ENCODE data around the gene C1orf122. TPM values are rescaled to one million over a fixed set of nuclear protein-coding genes. Genes with fewer than 3 reads are reported as not detected.
A peak's percentile ranks its signal among the peaks of the same experiment; 100 is the strongest.

C1orf122 gene
- total and polyA plus RNA-seq, 2 of the 13 experiments (the other 11 are each of a cell fraction or from before 2014, with no cell fraction given): 18.7 to 40.6 TPM

- intact Hi-C loops (cut with micrococcal nuclease; ENCODE audit: unreplicated experiment): loop anchor here (10.0 kb wide), 1 partner anchor 68 kb away; no protein-coding TSS in a partner anchor
- Histone ChIP-seq H3K4me2 (ENCODE audit: low read depth, low read length) (peak overlapping the region; percentile 77; the same call in 1 of the 2 replicates), H3K9ac (ENCODE audit: insufficient read depth, low read depth, low read length) (no peak overlapping the region), H3K79me2 (ENCODE audit: insufficient read depth, low read length) (peaks cover 7% of the 10 kb centered on the region), H3K27ac (ENCODE audit: extremely low read length, insufficient read depth, low read length) (no peak overlapping the region), H3K36me3 (replicated peaks in 1 of 2; ENCODE audit: control insufficient read depth in 1 of 2, insufficient read depth in 2 of 2, low read length in 2 of 2) (peaks cover 4 to 16% of the 10 kb centered on the region in 2 experiments; a peak in 3 of 5 replicates), H2AFZ (ENCODE audit: low read length) (no peak overlapping the region), H3K27me3 (ENCODE audit: control insufficient read depth in 1 of 2, insufficient read depth in 2 of 2, low read length in 2 of 2) (peaks cover 0 to 14% of the 10 kb centered on the region in 2 experiments; a peak in 3 of 5 replicates), H3K4me1 (ENCODE audit: insufficient read depth, low read length) (peaks cover 24% of the 10 kb centered on the region), H3K4me3 (replicated peaks in 1 of 3; ENCODE audit: insufficient read depth in 1 of 3, low read depth in 2 of 3, low read length in 3 of 3) (peak overlapping the region; percentile 45 to 81 (median 74); a peak in 4 of 6 replicates), H3K9me3 (ENCODE audit: low read length) (no peaks in the 10 kb centered on the region), H4K20me1 (ENCODE audit: insufficient read depth, low read length) (no peaks in the 10 kb centered on the region; the same call in 1 of the 2 replicates)
- FAIRE-seq (no peak), ATAC-seq (peak; percentile 53), DNase-seq (ENCODE audit: low spot score) (no peak)
- ChIA-PET CTCF (ENCODE audit: low intra/inter-chr PET ratio, low total read pairs) (no interaction called here), POLR2A (no interaction called here)
- WGBS (ENCODE audit: low lambda C conversion rate): 73% methylated on average over 7 of the region's 36 CpGs
- in situ Hi-C loops (cut with HindIII; ENCODE audit: extremely low pct_ligation_motif_present, low pct_unique_long_range_greater_than_20kb): no loop called here
- no TSS peak for BruUV-seq (replicated peaks)
- 0 out of 2 replicates have a peak, but pooled peaks have one; percentile 9 for TF ChIP-seq SMAD1 (CRISPR knock-in tag; IDR thresholded peaks at IDR 0.05; ENCODE audit: borderline replicate concordance, low read depth)
- 0 out of 2 replicates have a peak, but pooled peaks have one; percentile 18 for TF ChIP-seq CHCHD3 (CRISPR knock-in tag; IDR thresholded peaks at IDR 0.05)
- TF ChIP-seq SALL2 (CRISPR knock-in tag; IDR thresholded peaks at IDR 0.05): 0 out of 2 replicates have a peak, but pooled peaks have one; percentile 4
- TF ChIP-seq ZMYM3 (CRISPR knock-in tag; IDR thresholded peaks at IDR 0.05): peak; percentile 49; the same call in 1 of the 2 replicates
- 0 out of 2 replicates have a peak, but pooled peaks have one; percentile 3 for TF ChIP-seq ZMYM4 (CRISPR knock-in tag; IDR thresholded peaks at IDR 0.05)
- no peak for TF ChIP-seq ATRX (CRISPR knock-in tag; IDR thresholded peaks at IDR 0.05; ENCODE audit: borderline replicate concordance)
- TF ChIP-seq EEA1 (CRISPR knock-in tag; IDR thresholded peaks at IDR 0.05; ENCODE audit: borderline replicate concordance): no peak
- 0 out of 2 replicates have a peak, but pooled peaks have one; percentile 5 for TF ChIP-seq ZBTB10 (CRISPR knock-in tag; IDR thresholded peaks at IDR 0.05; ENCODE audit: borderline replicate concordance)
- no peak for TF ChIP-seq ZNF780A (CRISPR knock-in tag; IDR thresholded peaks at IDR 0.05)
- TF ChIP-seq ZBTB4 (CRISPR knock-in tag; IDR thresholded peaks at IDR 0.05; ENCODE audit: borderline replicate concordance): 0 out of 2 replicates have a peak, but pooled peaks have one; percentile 57
- TF ChIP-seq PATZ1 (CRISPR knock-in tag; IDR thresholded peaks at IDR 0.05): peak; percentile 25; the same call in 1 of the 2 replicates
- TF ChIP-seq ZNF556 (CRISPR knock-in tag; IDR thresholded peaks at IDR 0.05; ENCODE audit: borderline replicate concordance): no peak
- peak; percentile 7; the same call in 1 of the 2 replicates for TF ChIP-seq RARA (CRISPR knock-in tag; IDR thresholded peaks at IDR 0.05)
Measured at GRCh38 chr1:37792943-37793686, 14.5 kb upstream of the C1orf122 start.
